AG10803 (cell line): ENCODE data around the gene MBP.

Experiments
- DNase-seq: peaks from one replicate; pipeline ENCODE4 v3.0.0; 2010; ENCODE audit warnings: low read depth
- H3K4me3 ChIP-seq: 2 replicates; pipeline ENCODE4 v1.5.1; 2011; ENCODE audit warnings: mild to moderate bottlenecking, low read length, control low read depth
- CTCF ChIP-seq: conservative IDR thresholded peaks from 2 replicates; pipeline ENCODE4 v1.5.1; 2011; ENCODE audit warnings: mild to moderate bottlenecking, low read length, control low read depth, inconsistent platforms

Gene MBP

GRCh38 chr18:76988031-76988826, 144.4 kb downstream of the MBP start:
- H3K4me3 ChIP-seq: no peak overlapping the region
- TF ChIP-seq CTCF: no peak
- no peak for DNase-seq

DNA sequence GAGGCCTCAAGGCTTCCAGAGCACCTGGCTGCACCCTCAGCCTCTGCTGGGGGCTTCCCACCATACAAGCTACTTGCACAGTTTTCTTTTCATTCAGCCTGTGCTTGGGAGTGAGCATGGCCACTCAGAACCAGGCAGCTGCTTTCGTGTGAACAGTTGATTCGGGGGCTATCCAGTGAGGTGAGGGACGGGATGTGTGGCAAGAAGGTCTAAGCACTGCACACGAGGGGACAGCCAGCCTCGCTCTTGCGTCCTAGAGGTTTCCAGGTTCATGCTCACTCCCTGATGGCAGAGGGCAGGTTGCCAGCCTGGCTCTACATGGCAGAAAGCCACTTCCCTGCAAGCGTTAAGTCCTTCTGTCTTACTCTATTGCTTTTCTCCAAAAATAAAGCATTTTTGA, 146.2 kb downstream of the MBP start:
- H3K4me3 ChIP-seq: no peak overlapping the region
- TF ChIP-seq CTCF: no peak
- DNase-seq: no peak

DNA sequence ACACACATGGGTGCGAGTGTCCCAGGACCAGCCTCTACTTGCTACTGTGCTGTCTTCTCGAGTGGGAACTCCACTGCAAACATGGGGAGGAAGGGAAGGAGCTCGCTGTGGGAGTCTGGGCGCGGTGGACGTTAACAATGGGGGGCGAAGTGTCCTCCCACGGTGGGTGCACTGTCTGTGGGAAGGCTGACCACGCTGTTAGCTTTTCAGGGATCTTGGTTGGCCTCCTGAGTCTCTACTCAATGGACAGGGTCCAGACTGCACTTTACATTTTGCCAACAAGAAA, 146.7 kb downstream of the MBP start:
- TF ChIP-seq CTCF: no peak
- DNase-seq: no peak
- no peak overlapping the region for H3K4me3 ChIP-seq

DNA sequence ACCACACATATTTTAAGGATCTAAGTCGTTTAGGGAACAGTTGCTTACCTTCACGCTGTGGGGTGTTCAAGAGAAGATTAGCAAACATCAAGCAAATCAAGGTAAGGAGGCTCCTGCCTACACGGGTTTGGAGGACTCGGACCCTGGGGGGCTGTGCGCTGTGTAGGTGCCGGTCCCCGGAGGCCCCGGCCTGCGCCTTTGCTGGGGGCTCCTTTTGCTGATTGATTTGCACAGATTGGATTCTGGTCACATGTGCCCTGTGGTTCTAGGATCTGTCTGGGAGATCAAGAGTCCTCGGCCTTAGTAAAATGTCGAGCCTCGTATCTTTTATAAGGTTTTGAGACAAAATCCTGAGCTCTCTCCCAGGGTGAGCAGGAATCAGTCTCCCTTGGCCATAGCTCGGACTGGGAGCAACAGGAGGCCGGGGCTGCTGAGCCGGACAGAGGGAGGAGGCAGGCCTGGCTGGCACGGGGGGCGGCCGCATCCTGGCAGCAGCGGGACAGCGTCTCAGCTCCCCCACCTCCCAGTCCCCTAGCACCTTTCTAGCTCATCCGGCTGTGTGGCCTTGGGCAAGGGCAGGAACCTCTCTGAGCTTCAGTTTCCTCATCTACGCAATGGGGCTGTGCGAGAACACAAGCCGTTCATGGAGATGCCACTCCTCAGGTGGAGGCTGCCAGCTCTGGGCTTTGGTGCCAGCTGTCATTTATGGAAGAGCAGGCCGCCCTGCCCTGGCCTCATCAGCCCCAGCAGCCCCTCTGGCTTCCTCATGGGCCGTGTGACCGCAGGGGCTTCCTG, 147.2 kb downstream of the MBP start:
- H3K4me3 ChIP-seq: no peak overlapping the region
- no peak for TF ChIP-seq CTCF
- no peak for DNase-seq

- no peak for TF ChIP-seq CTCF
Measured at GRCh38 chr18:76984193-76985155, 148.1 kb downstream of the MBP start.

GRCh38 chr18:76983613-76984051, 149.0 kb downstream of the MBP start:
- DNase-seq: no peak
- no peak for TF ChIP-seq CTCF
- no peak overlapping the region for H3K4me3 ChIP-seq

More at GRCh38 chr18:76984193-76985155, 148.1 kb downstream of the MBP start:
- no peak for DNase-seq
- H3K4me3 ChIP-seq: no peak overlapping the region
